Fibroblast of lung (primary cell): ENCODE results near the gene ATP1B1.

ENCODE experiments used
- CTCF ChIP-seq, 2 donors: IDR thresholded peaks in 1 of 2; conservative IDR thresholded peaks in 1 of 2; 1 replicate in 1 of 2; 2 replicates in 1 of 2; pipeline ENCODE4 v1.5.1; 2011 to 2012; ENCODE audit warnings: low read length in 2 of 2, control low read depth in 1 of 2, inconsistent platforms in 1 of 2, low read depth in 1 of 2, mild to moderate bottlenecking in 1 of 2
- EZH2 ChIP-seq: IDR thresholded peaks from 2 replicates; pipeline ENCODE4 v1.5.1; 2012; ENCODE audit warnings: low read length, control low read depth, mild to moderate bottlenecking; ENCODE audit errors: missing control alignments

GRCh38 chr1:169151338-169151837, 44.9 kb downstream of the ATP1B1 start:
- TF ChIP-seq CTCF (conservative IDR thresholded peaks at IDR 0.05 in 1 of 2, IDR thresholded peaks at IDR 0.05 in 1 of 2; ENCODE audit: low read depth in 1 of 2, low read length in 2 of 2) (no peak), EZH2 (no peak)
